SK-N-SH (cell line): ENCODE measurements around the gene ZNF335. TPM values are rescaled to one million over a fixed set of nuclear protein-coding genes. Genes with fewer than 3 reads are reported as not detected.

Experiments
- CTCF ChIA-PET: fragments of 300-600, 350-600 bp; formaldehyde crosslinking; extraction: SDS; loops from one replicate; lab custom pipeline; 2021; lab: Yijun Ruan, JAX
- POLR2A ChIA-PET: fragments of 350-600 bp; sonication (Branson Sonifier 250); formaldehyde crosslinking; extraction: SDS; loops from one replicate; lab custom pipeline; 2020; ENCODE audit warnings: antibody characterized with exemption, inconsistent platforms; lab: Yijun Ruan, JAX
- DNase-seq: peaks from one replicate; pipeline ENCODE4 v3.0.0; 2012
- H2AFZ ChIP-seq: fragments of 200-600 bp; sonication (generic); 2 replicates; pipeline ENCODE4 v1.8.1; 2016; ENCODE audit warnings: antibody characterized with exemption, mild to moderate bottlenecking, low read depth
- H3F3A ChIP-seq: fragments of 200-600 bp; sonication (generic); replicated peaks from 2 replicates; pipeline ENCODE3; 2016; ENCODE audit warnings: antibody characterized with exemption, mild to moderate bottlenecking; ENCODE audit not compliant: insufficient read depth
- H3K27ac ChIP-seq, 2 experiments: fragments of 200-500 bp in 1 of 2; fragments of 200-600 bp in 1 of 2; sonication (Bioruptor generic) in 1 of 2; sonication (generic), shearing (Covaris generic) in 1 of 2; 2 replicates each; pipeline versions ENCODE4 v1.5.1 to v1.6.1; 2014 to 2016; ENCODE audit warnings: low read depth in 2 of 2, inconsistent platforms in 1 of 2, low read length in 1 of 2, mild to moderate bottlenecking in 1 of 2, mixed read lengths in 1 of 2
- H3K27me3 ChIP-seq: fragments of 200-600 bp; sonication (generic), shearing (Covaris generic); 2 replicates; pipeline ENCODE4 v1.6.1; 2016; ENCODE audit warnings: mixed run types; ENCODE audit not compliant: insufficient read depth
- H3K36me3 ChIP-seq, 2 experiments: fragments of 200-500 bp in 1 of 2; fragments of 200-600 bp in 1 of 2; sonication (Bioruptor generic) in 1 of 2; sonication (generic) in 1 of 2; replicated peaks in 1 of 2; 2 replicates each; pipeline versions ENCODE3 to v1.5.1; 2014 to 2016; ENCODE audit warnings: low read length in 1 of 2, mild to moderate bottlenecking in 1 of 2; ENCODE audit not compliant: insufficient read depth in 2 of 2, control insufficient read depth in 1 of 2
- H3K4me1 ChIP-seq, 2 experiments: fragments of 200-500 bp in 1 of 2; fragments of 200-600 bp in 1 of 2; sonication (Bioruptor generic) in 1 of 2; sonication (generic), shearing (Covaris generic) in 1 of 2; 2 replicates each; pipeline versions ENCODE4 v1.5.1 to v1.6.1; 2014 to 2016; ENCODE audit warnings: low read depth in 1 of 2, low read length in 1 of 2, mixed run types in 1 of 2; ENCODE audit not compliant: insufficient read depth in 2 of 2, control insufficient read depth in 1 of 2
- H3K4me2 ChIP-seq: fragments of 200-600 bp; sonication (generic), shearing (Covaris generic); 2 replicates; pipeline ENCODE4 v1.6.1; 2017; ENCODE audit warnings: mixed run types
- H3K4me3 ChIP-seq, 2 experiments: fragments of 200-500 bp in 1 of 2; fragments of 200-600 bp in 1 of 2; sonication (Bioruptor generic) in 1 of 2; sonication (generic), shearing (Covaris generic) in 1 of 2; 2 replicates each; pipeline versions ENCODE4 v1.5.1 to v1.8.1; 2014 to 2016; ENCODE audit warnings: low read depth in 2 of 2, inconsistent platforms in 1 of 2, low read length in 1 of 2, mild to moderate bottlenecking in 1 of 2, mixed read lengths in 1 of 2, moderate library complexity in 1 of 2
- H3K79me2 ChIP-seq: fragments of 200-600 bp; sonication (generic); 2 replicates; pipeline ENCODE4 v1.8.1; 2017; ENCODE audit warnings: mild to moderate bottlenecking; ENCODE audit not compliant: insufficient read depth
- H3K9ac ChIP-seq: fragments of 200-600 bp; sonication (generic); 2 replicates; pipeline ENCODE4 v1.6.1; 2017; ENCODE audit warnings: mixed run types
- H3K9me2 ChIP-seq: fragments of 200-600 bp; sonication (generic); 2 replicates; pipeline ENCODE4 v1.6.1; 2017; ENCODE audit warnings: mixed run types
- H3K9me3 ChIP-seq: fragments of 200-600 bp; sonication (generic); 2 replicates; pipeline ENCODE4 v1.6.1; 2017; ENCODE audit warnings: mixed run types, mild to moderate bottlenecking, moderate library complexity
- H4K20me1 ChIP-seq: fragments of 200-600 bp; sonication (generic); 2 replicates; pipeline ENCODE4 v1.6.1; 2017; ENCODE audit warnings: mild to moderate bottlenecking, mixed run types; ENCODE audit not compliant: insufficient read depth
- EP300 ChIP-seq, 2 experiments: IDR thresholded peaks; 2 replicates each; pipeline versions ENCODE4 v1.4.0 to v1.6.1; 2012; ENCODE audit warnings: borderline replicate concordance in 1 of 2, low read depth in 1 of 2, low read length in 1 of 2
- GABPA ChIP-seq: IDR thresholded peaks from 2 replicates; pipeline ENCODE4 v1.4.0; 2012; ENCODE audit warnings: low read depth, mild to moderate bottlenecking
- MEF2A ChIP-seq: IDR thresholded peaks from 2 replicates; pipeline ENCODE4 v1.4.0; 2012; ENCODE audit warnings: low read depth, borderline replicate concordance
- NFIC ChIP-seq: IDR thresholded peaks from 2 replicates; pipeline ENCODE4 v1.4.0; 2012; ENCODE audit warnings: borderline replicate concordance
- SMC3 ChIP-seq: IDR thresholded peaks from 2 replicates; pipeline ENCODE4 v1.6.1; 2012; ENCODE audit warnings: low read depth, low read length, improper control_type of control experiment
- TCF12 ChIP-seq: IDR thresholded peaks from 2 replicates; pipeline ENCODE4 v1.4.0; 2012
- WGBS: methylation state at CpG from one replicate; pipeline ENCODE4 v1.1.6; 2017; ENCODE audit warnings: low lambda C conversion rate; 5-methylcytosine and 5-hydroxymethylcytosine counted together
- polyA plus RNA-seq, 3 experiments: library from polyadenylated mRNA; depleted of rRNA; stranded (reverse); fragments of >200 nt; gene quantifications; 2 replicates each; pipeline ENCODE4 v1.2.3, GENCODE V29; 2012
- TF ChIP-seq, protein P1 (sequence below): fragments of 200-600 bp; sonication (generic); IDR thresholded peaks from 2 replicates; pipeline ENCODE4 v1.6.1; 2017; ENCODE audit warnings: antibody characterized with exemption, mild to moderate bottlenecking, moderate library complexity
- TF ChIP-seq, protein P2 (sequence below): IDR thresholded peaks from 2 replicates; pipeline ENCODE4 v1.4.0; 2012; ENCODE audit warnings: low read depth, borderline replicate concordance

ZNF335 gene
- polyA plus RNA-seq, 1 of the 3 experiments (the other 2 are of a cell fraction), result 11.7 TPM

DNA sequence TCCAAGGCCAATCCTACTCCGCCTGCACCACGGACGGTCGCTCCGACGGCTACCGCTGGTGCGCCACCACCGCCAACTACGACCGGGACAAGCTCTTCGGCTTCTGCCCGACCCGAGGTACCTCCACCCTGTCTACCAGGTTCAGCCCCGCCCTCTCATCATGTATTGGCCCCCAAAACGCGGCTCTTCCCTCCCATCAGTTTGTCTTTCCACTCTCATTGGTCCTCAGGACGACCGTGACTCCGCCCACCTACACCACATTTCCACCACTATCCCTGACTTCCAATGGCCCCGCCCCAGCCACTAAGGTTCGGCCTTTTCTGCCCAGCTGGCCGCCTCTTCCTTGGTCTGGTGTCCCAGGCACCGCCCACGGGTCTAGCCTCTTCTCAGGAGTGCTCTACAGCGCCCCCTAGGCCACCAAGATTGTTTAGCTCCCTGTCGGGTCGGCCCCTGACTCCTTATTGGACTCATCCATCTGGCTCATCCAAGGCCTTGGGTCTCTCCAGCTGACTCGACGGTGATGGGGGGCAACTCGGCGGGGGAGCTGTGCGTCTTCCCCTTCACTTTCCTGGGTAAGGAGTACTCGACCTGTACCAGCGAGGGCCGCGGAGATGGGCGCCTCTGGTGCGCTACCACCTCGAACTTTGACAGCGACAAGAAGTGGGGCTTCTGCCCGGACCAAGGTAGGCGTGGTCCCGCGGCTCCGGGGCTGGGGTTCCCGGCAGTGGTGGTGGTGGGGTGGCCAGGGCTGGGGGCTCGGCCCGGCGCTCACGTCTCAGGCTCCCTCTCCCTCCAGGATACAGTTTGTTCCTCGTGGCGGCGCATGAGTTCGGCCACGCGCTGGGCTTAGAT, 39.9 kb upstream of the ZNF335 start:
- TF ChIP-seq, protein P1, sequence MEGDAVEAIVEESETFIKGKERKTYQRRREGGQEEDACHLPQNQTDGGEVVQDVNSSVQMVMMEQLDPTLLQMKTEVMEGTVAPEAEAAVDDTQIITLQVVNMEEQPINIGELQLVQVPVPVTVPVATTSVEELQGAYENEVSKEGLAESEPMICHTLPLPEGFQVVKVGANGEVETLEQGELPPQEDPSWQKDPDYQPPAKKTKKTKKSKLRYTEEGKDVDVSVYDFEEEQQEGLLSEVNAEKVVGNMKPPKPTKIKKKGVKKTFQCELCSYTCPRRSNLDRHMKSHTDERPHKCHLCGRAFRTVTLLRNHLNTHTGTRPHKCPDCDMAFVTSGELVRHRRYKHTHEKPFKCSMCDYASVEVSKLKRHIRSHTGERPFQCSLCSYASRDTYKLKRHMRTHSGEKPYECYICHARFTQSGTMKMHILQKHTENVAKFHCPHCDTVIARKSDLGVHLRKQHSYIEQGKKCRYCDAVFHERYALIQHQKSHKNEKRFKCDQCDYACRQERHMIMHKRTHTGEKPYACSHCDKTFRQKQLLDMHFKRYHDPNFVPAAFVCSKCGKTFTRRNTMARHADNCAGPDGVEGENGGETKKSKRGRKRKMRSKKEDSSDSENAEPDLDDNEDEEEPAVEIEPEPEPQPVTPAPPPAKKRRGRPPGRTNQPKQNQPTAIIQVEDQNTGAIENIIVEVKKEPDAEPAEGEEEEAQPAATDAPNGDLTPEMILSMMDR, result peak; percentile 46
- no peak for TF ChIP-seq SMC3
- TF ChIP-seq, all 33 proteins: peak for 1
- DNase-seq, result peak; percentile 59
- H3K4me2 ChIP-seq, result no peak overlapping the region

DNA sequence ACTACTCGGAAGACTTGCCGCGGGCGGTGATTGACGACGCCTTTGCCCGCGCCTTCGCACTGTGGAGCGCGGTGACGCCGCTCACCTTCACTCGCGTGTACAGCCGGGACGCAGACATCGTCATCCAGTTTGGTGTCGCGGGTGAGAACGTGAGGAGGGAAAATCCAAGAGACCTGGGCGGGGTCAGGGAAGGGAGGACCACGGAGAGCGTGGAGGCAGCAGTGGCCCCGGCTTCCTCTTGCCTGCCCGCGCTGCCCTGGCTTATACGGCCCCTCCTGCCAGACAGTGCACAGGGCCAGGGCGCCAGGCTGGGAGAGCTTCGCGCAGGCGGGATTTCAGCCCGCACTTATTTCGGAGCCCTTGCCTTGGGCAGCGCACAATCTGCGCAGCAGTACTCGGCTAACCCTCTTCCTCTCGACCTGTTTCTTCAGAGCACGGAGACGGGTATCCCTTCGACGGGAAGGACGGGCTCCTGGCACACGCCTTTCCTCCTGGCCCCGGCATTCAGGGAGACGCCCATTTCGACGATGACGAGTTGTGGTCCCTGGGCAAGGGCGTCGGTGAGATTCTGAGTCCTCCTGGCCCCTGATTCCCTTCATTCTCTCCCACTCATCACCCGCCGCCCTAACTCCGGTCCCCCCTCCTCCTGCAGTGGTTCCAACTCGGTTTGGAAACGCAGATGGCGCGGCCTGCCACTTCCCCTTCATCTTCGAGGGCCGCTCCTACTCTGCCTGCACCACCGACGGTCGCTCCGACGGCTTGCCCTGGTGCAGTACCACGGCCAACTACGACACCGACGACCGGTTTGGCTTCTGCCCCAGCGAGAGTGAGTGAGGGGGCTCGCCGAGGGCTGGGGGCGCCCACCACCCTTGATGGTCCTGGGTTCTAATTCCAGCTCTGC, 38.7 kb upstream of the ZNF335 start:
- H3K79me2 ChIP-seq, result no peaks in the 10 kb centered on the region
- H4K20me1 ChIP-seq, result no peaks in the 10 kb centered on the region
- 39% methylated on average over 55 of the region's 74 CpGs for WGBS
- H3K4me2 ChIP-seq, result peak overlapping the region; percentile 63; the same call in 1 of the 2 replicates
- H3K4me1 ChIP-seq, result peaks cover 6 to 10% of the 10 kb centered on the region in 2 experiments; a peak in 2 of 4 replicates
- peak overlapping the region; percentile 27; the same call in 1 of the 2 replicates for H2AFZ ChIP-seq
- no peaks in the 10 kb centered on the region for H3K27me3 ChIP-seq
- H3F3A ChIP-seq, result no peaks in the 10 kb centered on the region
- no peak overlapping the region for H3K9ac ChIP-seq
- TF ChIP-seq, protein P2, sequence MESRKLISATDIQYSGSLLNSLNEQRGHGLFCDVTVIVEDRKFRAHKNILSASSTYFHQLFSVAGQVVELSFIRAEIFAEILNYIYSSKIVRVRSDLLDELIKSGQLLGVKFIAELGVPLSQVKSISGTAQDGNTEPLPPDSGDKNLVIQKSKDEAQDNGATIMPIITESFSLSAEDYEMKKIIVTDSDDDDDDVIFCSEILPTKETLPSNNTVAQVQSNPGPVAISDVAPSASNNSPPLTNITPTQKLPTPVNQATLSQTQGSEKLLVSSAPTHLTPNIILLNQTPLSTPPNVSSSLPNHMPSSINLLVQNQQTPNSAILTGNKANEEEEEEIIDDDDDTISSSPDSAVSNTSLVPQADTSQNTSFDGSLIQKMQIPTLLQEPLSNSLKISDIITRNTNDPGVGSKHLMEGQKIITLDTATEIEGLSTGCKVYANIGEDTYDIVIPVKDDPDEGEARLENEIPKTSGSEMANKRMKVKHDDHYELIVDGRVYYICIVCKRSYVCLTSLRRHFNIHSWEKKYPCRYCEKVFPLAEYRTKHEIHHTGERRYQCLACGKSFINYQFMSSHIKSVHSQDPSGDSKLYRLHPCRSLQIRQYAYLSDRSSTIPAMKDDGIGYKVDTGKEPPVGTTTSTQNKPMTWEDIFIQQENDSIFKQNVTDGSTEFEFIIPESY, result no peak
- TF ChIP-seq EP300 (IDR thresholded peaks at IDR 0.05; ENCODE audit: borderline replicate concordance in 1 of 2, low read depth in 1 of 2, low read length in 1 of 2) (no peak), GABPA (no peak), MEF2A (no peak), NFIC (no peak), TCF12 (no peak)
- TF ChIP-seq, all 33 proteins: peak for 0
- Histone ChIP-seq H3K4me3 (peak overlapping the region in 1 of 2 experiments; percentile 6; a peak in 1 of 4 replicates), H3K36me3 (no peaks in the 10 kb centered on the region), H3K9me3 (no peaks in the 10 kb centered on the region), H3K9me2 (no peaks in the 10 kb centered on the region), H3K27ac (no peak overlapping the region)
- ChIA-PET POLR2A (no interaction called here), CTCF (interaction anchor here (0.9 to 5.0 kb wide), 4 partner anchors 9 to 40 kb away, joined by 3 to 61 read pairs (median 10); no protein-coding TSS in a partner anchor)
- DNase-seq, result peak; percentile 75

More for the DNA sequence above, 39.9 kb upstream of the ZNF335 start:
- H3K4me1 ChIP-seq, result peaks cover 6 to 10% of the 10 kb centered on the region in 2 experiments; a peak in 2 of 4 replicates
- no peaks in the 10 kb centered on the region for H3K9me3 ChIP-seq
- H3K9me2 ChIP-seq, result no peaks in the 10 kb centered on the region
- CTCF ChIA-PET, result interaction anchor here (0.6 to 5.0 kb wide), 10 partner anchors 9 to 161 kb away, joined by 3 to 61 read pairs (median 3); no protein-coding TSS in a partner anchor
- H3K27ac ChIP-seq, result no peak overlapping the region
- H3K79me2 ChIP-seq, result no peaks in the 10 kb centered on the region
- H3F3A ChIP-seq, result no peaks in the 10 kb centered on the region
- H3K4me3 ChIP-seq, result no peak overlapping the region
- no peaks in the 10 kb centered on the region for H4K20me1 ChIP-seq
- H3K27me3 ChIP-seq, result no peaks in the 10 kb centered on the region
- H2AFZ ChIP-seq, result no peak overlapping the region
- 78% methylated on average over 47 of the region's 57 CpGs for WGBS
- H3K9ac ChIP-seq, result no peak overlapping the region
- H3K36me3 ChIP-seq, result no peaks in the 10 kb centered on the region
- POLR2A ChIA-PET, result no interaction called here
